ENCODE measurements around the gene CD47. TPM values are rescaled to one million over a fixed set of nuclear protein-coding genes. Genes with fewer than 3 reads are reported as not detected.

Gene CD47
- total RNA-seq, 2 donors from 2014 or later, result 82.6 to 113 TPM

GRCh38 chr3:108125153-108125543 lies 34.3 kb upstream of the CD47 start:
- peaks cover 8% of the 10 kb centered on the region for H3K9me3 Mint-ChIP-seq
- ATAC-seq, result no peak
- H3K4me1 Mint-ChIP-seq (ENCODE audit: low read depth in 2 of 2), result peaks cover 49 to 63% of the 10 kb centered on the region in 2 donors
- peak overlapping the region; percentile 95 for H3K4me3 Mint-ChIP-seq
- no peaks in the 10 kb centered on the region for H3K27me3 Mint-ChIP-seq
- peaks cover 20% of the 10 kb centered on the region for H3K36me3 Mint-ChIP-seq
- peak overlapping the region; percentile 97 to 100 for H3K27ac Mint-ChIP-seq
- no peak for DNase-seq (ENCODE audit: low spot score)

- H3K27ac Mint-ChIP-seq, result peak overlapping the region; percentile 97 to 100
- ATAC-seq, result peak; percentile 79 to 83
- no peaks in the 10 kb centered on the region for H3K27me3 Mint-ChIP-seq
- peak; percentile 75 for DNase-seq (ENCODE audit: low spot score)
- peaks cover 20% of the 10 kb centered on the region for H3K36me3 Mint-ChIP-seq
- peaks cover 49 to 62% of the 10 kb centered on the region in 2 donors for H3K4me1 Mint-ChIP-seq (ENCODE audit: low read depth in 2 of 2)
- H3K9me3 Mint-ChIP-seq, result peaks cover 10% of the 10 kb centered on the region
- H3K4me3 Mint-ChIP-seq, result peak overlapping the region; percentile 95
These were observed 33.7 kb upstream of the CD47 start for GRCh38 chr3:108124337-108125152.

GRCh38 chr3:108123326-108123725 lies 32.5 kb upstream of the CD47 start:
- ATAC-seq, result no peak
- Mint-ChIP-seq H3K4me3 (no peak overlapping the region), H3K9me3 (peaks cover 10% of the 10 kb centered on the region), H3K27ac (peak overlapping the region; percentile 97 to 100), H3K36me3 (peaks cover 16% of the 10 kb centered on the region), H3K27me3 (no peaks in the 10 kb centered on the region), H3K4me1 (ENCODE audit: low read depth in 2 of 2) (peaks cover 47 to 58% of the 10 kb centered on the region in 2 donors)
- DNase-seq (ENCODE audit: low spot score), result no peak

DNA sequence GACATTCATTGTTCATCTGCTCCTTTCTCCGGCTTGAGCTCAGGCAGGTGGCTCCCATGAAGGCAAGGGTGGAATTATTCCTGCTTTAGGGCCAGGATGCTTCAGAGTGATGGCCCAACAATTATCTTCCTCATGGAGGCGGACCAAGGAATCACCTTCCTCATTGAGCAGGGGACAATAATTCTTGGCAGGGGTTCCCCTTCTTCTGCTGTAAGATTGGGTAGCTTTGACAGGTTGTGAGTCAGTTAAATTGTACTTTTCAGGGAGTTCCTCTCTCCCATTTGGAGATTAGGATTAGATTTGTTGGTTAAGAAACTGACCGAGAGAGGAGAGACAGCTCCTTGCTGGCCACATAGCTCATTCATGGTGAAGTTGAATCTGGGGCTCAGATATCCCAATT lies 31.4 kb upstream of the CD47 start:
- Mint-ChIP-seq H3K4me1 (ENCODE audit: low read depth in 2 of 2) (peaks cover 48 to 54% of the 10 kb centered on the region in 2 donors), H3K27ac (peak overlapping the region; percentile 97 to 100), H3K9me3 (peaks cover 5% of the 10 kb centered on the region), H3K27me3 (no peaks in the 10 kb centered on the region), H3K4me3 (no peak overlapping the region), H3K36me3 (peaks cover 8% of the 10 kb centered on the region)
- no peak for ATAC-seq
- DNase-seq (ENCODE audit: low spot score), result no peak

GRCh38 chr3:108119398-108120104 lies 28.7 kb upstream of the CD47 start:
- no peak for DNase-seq (ENCODE audit: low spot score)
- peaks cover 26 to 33% of the 10 kb centered on the region in 2 donors for H3K4me1 Mint-ChIP-seq (ENCODE audit: low read depth in 2 of 2)
- no peaks in the 10 kb centered on the region for H3K36me3 Mint-ChIP-seq
- no peaks in the 10 kb centered on the region for H3K27me3 Mint-ChIP-seq
- ATAC-seq, result no peak
- H3K4me3 Mint-ChIP-seq, result no peak overlapping the region
- H3K9me3 Mint-ChIP-seq, result peaks cover 4% of the 10 kb centered on the region
- H3K27ac Mint-ChIP-seq, result peak overlapping the region in 1 of 2 donors; percentile 32

- peak in 1 of 2 donors; percentile 46 for ATAC-seq
- no peaks in the 10 kb centered on the region for H3K36me3 Mint-ChIP-seq
- no peak for DNase-seq (ENCODE audit: low spot score)
- peak overlapping the region; percentile 32 to 38 for H3K27ac Mint-ChIP-seq
- H3K9me3 Mint-ChIP-seq, result peaks cover 4% of the 10 kb centered on the region
- H3K27me3 Mint-ChIP-seq, result no peaks in the 10 kb centered on the region
- H3K4me1 Mint-ChIP-seq (ENCODE audit: low read depth in 2 of 2), result peaks cover 13 to 21% of the 10 kb centered on the region in 2 donors
- no peak overlapping the region for H3K4me3 Mint-ChIP-seq
These were observed 27.4 kb upstream of the CD47 start for GRCh38 chr3:108118038-108118768.

- Mint-ChIP-seq H3K4me1 (ENCODE audit: low read depth in 2 of 2) (peaks cover 11 to 16% of the 10 kb centered on the region in 2 donors), H3K36me3 (no peaks in the 10 kb centered on the region), H3K27ac (no peak overlapping the region), H3K9me3 (peaks cover 4% of the 10 kb centered on the region), H3K27me3 (no peaks in the 10 kb centered on the region), H3K4me3 (no peak overlapping the region)
- DNase-seq (ENCODE audit: low spot score), result no peak
- ATAC-seq, result no peak
These were observed 26.5 kb upstream of the CD47 start for GRCh38 chr3:108117241-108117775.

- Mint-ChIP-seq H3K4me3 (no peak overlapping the region), H3K27me3 (no peaks in the 10 kb centered on the region), H3K36me3 (no peaks in the 10 kb centered on the region), H3K4me1 (ENCODE audit: low read depth in 2 of 2) (peaks cover 10 to 11% of the 10 kb centered on the region in 2 donors), H3K9me3 (peaks cover 2% of the 10 kb centered on the region), H3K27ac (no peak overlapping the region)
- DNase-seq (ENCODE audit: low spot score), result no peak
- no peak for ATAC-seq
These were observed 23.7 kb upstream of the CD47 start for GRCh38 chr3:108114423-108115065.

DNA sequence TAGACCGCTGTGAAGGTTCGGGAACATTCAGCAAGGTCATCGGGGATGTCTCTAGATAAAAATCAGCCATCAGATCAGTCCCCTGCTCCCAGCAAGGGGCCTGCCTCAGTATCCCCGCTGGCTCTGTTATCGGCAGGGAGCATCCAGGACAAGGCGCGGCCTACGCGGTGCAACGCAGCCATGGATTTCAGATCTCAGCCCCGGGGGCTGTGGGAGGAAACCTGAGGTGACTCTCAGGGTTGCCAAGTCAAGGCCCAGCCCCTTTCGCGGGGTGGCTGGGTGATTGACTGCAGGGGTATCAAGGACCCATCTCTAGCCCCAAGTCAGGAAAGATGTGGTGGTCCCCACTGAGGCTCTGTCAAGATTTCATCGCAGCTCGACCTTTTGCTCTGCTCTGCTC lies 23.1 kb upstream of the CD47 start:
- H3K9me3 Mint-ChIP-seq, result no peaks in the 10 kb centered on the region
- ATAC-seq (no peak), DNase-seq (ENCODE audit: low spot score) (no peak)
- H3K4me1 Mint-ChIP-seq (ENCODE audit: low read depth in 2 of 2), result peaks cover 7 to 11% of the 10 kb centered on the region in 2 donors
- no peak overlapping the region for H3K27ac Mint-ChIP-seq
- H3K4me3 Mint-ChIP-seq, result no peak overlapping the region
- H3K27me3 Mint-ChIP-seq, result no peaks in the 10 kb centered on the region
- no peaks in the 10 kb centered on the region for H3K36me3 Mint-ChIP-seq

- H3K36me3 Mint-ChIP-seq, result no peaks in the 10 kb centered on the region
- H3K4me3 Mint-ChIP-seq, result no peak overlapping the region
- ATAC-seq (no peak), DNase-seq (ENCODE audit: low spot score) (no peak)
- H3K4me1 Mint-ChIP-seq (ENCODE audit: low read depth in 2 of 2), result peaks cover 0 to 3% of the 10 kb centered on the region in 2 donors
- no peaks in the 10 kb centered on the region for H3K27me3 Mint-ChIP-seq
- no peaks in the 10 kb centered on the region for H3K9me3 Mint-ChIP-seq
- no peak overlapping the region for H3K27ac Mint-ChIP-seq
These were observed 20.1 kb upstream of the CD47 start for GRCh38 chr3:108110934-108111333.

- Mint-ChIP-seq H3K4me1 (ENCODE audit: low read depth in 2 of 2) (peaks cover under 1 to 8% of the 10 kb centered on the region in 2 donors), H3K9me3 (no peaks in the 10 kb centered on the region), H3K36me3 (no peaks in the 10 kb centered on the region), H3K4me3 (no peak overlapping the region), H3K27ac (no peak overlapping the region), H3K27me3 (no peaks in the 10 kb centered on the region)
- ATAC-seq, result no peak
- no peak for DNase-seq (ENCODE audit: low spot score)
These were observed 17.6 kb upstream of the CD47 start for GRCh38 chr3:108108416-108108815.

- no peaks in the 10 kb centered on the region for H3K9me3 Mint-ChIP-seq
- no peak for DNase-seq (ENCODE audit: low spot score)
- no peaks in the 10 kb centered on the region for H3K36me3 Mint-ChIP-seq
- no peak overlapping the region for H3K27ac Mint-ChIP-seq
- H3K27me3 Mint-ChIP-seq, result no peaks in the 10 kb centered on the region
- ATAC-seq, result no peak
- H3K4me1 Mint-ChIP-seq (ENCODE audit: low read depth in 2 of 2), result peaks cover 20 to 25% of the 10 kb centered on the region in 2 donors
- H3K4me3 Mint-ChIP-seq, result no peak overlapping the region
These were observed 15.6 kb upstream of the CD47 start for GRCh38 chr3:108106449-108106848.

GRCh38 chr3:108106031-108106430 lies 15.2 kb upstream of the CD47 start:
- Mint-ChIP-seq H3K4me3 (no peak overlapping the region), H3K4me1 (ENCODE audit: low read depth in 2 of 2) (peaks cover 24 to 26% of the 10 kb centered on the region in 2 donors), H3K27me3 (no peaks in the 10 kb centered on the region), H3K27ac (no peak overlapping the region), H3K36me3 (no peaks in the 10 kb centered on the region), H3K9me3 (no peaks in the 10 kb centered on the region)
- DNase-seq (ENCODE audit: low spot score) (no peak), ATAC-seq (no peak)

Measured in natural killer cell treated with Interleukin-12 subunit alpha and Interleukin-12 subunit beta and Interleukin-15 and Interleukin-18, amount 100 ng/mL, for 72 hours (primary cell).